Natural killer cell (primary cell): Measurements from ENCODE around the gene MOB2. TPM values are rescaled to one million over a fixed set of nuclear protein-coding genes. Genes with fewer than 3 reads are reported as not detected.
A peak's percentile ranks its signal among the peaks of the same experiment; 100 is the strongest.

Experiments
- ATAC-seq, 3 donors: fragments of 150-1000 bp in 2 of 3; fragments of 200-7000 bp in 1 of 3; cut with Tn5 transposase; 1 replicate in 1 of 3; 2 replicates in 2 of 3; pipeline ENCODE4 v1.10.0; 2021; ENCODE audit warnings: mild to moderate bottlenecking in 2 of 3, moderate library complexity in 2 of 3
- DNase-seq, 2 donors: peaks; one replicate each; pipeline versions ENCODE4 v3.0.0 to v3.0.0-alpha.2; 2013 to 2021; ENCODE audit warnings: mixed read lengths in 1 of 2
- H3K27ac ChIP-seq: one replicate; pipeline ENCODE4 v1.5.1; 2013; ENCODE audit warnings: mild to moderate bottlenecking, low read length
- H3K27me3 ChIP-seq: one replicate; pipeline ENCODE4 v1.6.1; 2013; ENCODE audit warnings: low read length; ENCODE audit not compliant: control insufficient read depth, insufficient read depth
- H3K36me3 ChIP-seq: one replicate; pipeline ENCODE4 v1.6.1; 2013; ENCODE audit warnings: low read length; ENCODE audit not compliant: control insufficient read depth, insufficient read depth
- H3K4me1 ChIP-seq: one replicate; pipeline ENCODE4 v1.6.1; 2013; ENCODE audit warnings: low read length; ENCODE audit not compliant: control insufficient read depth, insufficient read depth
- H3K4me3 ChIP-seq: one replicate; pipeline ENCODE4 v1.5.1; 2013; ENCODE audit warnings: low read length
- H3K9me3 ChIP-seq: one replicate; pipeline ENCODE4 v1.6.1; 2013; ENCODE audit warnings: low read length; ENCODE audit not compliant: control insufficient read depth, insufficient read depth
- H3K27ac Mint-ChIP-seq, 2 donors: one replicate each; pipeline ENCODE4 v1.8.0; 2022; ENCODE audit warnings: mild to moderate bottlenecking in 2 of 2, mixed read lengths in 2 of 2, moderate library complexity in 1 of 2
- H3K27me3 Mint-ChIP-seq, 2 donors: one replicate each; pipeline ENCODE4 v1.8.0; 2022; ENCODE audit warnings: low read depth in 2 of 2, mixed read lengths in 2 of 2
- H3K36me3 Mint-ChIP-seq: one replicate; pipeline ENCODE4 v1.8.0; 2022; ENCODE audit warnings: mixed read lengths
- H3K4me1 Mint-ChIP-seq, 2 donors: one replicate each; pipeline ENCODE4 v1.8.0; 2022; ENCODE audit warnings: mixed read lengths in 2 of 2
- H3K4me3 Mint-ChIP-seq: one replicate; pipeline ENCODE4 v1.8.0; 2022; ENCODE audit warnings: mild to moderate bottlenecking, moderate library complexity, mixed read lengths
- H3K9me3 Mint-ChIP-seq, 2 donors: one replicate each; pipeline ENCODE4 v1.8.0; 2022; ENCODE audit warnings: mixed read lengths in 2 of 2
- CTCF ChIP-seq: fragments of 200-600 bp; IDR thresholded peaks from one replicate; pipeline ENCODE4 v1.8.0; 2022; ENCODE audit warnings: antibody characterized with exemption
- WGBS: methylation state at CpG from one replicate; pipeline ENCODE4 v1.1.7; 2013; ENCODE audit warnings: missing lambda C conversion rate; ENCODE audit not compliant: insufficient coverage; 5-methylcytosine and 5-hydroxymethylcytosine counted together
- intact Hi-C: fragments of 100-400 bp; cut with micrococcal nuclease; formaldehyde crosslinking; loops from one replicate; pipeline ENCODE4 v1.14.2; 2022
- total RNA-seq, 4 donors: library from RNA; stranded (reverse); fragments of 120-200 nt in 1 of 4; gene quantifications; one replicate each; pipeline versions ENCODE4 v1.2.3 to v1.2.4, GENCODE V29; 2013 to 2022

Gene MOB2
- total RNA-seq, 3 donors from 2014 or later (not counting 1 experiment from before 2014, with no cell fraction given): 61.9 to 79.6 (median 78.5) TPM

GRCh38 chr11:1508986-1509385 is 22.4 kb upstream of the MOB2 start:
- no peak overlapping the region for H3K27ac ChIP-seq
- H3K27me3 ChIP-seq: no peaks in the 10 kb centered on the region
- Mint-ChIP-seq H3K27ac (peak overlapping the region; percentile 29 to 65), H3K9me3 (no peaks in the 10 kb centered on the region), H3K27me3 (no peaks in the 10 kb centered on the region), H3K4me1 (peaks cover 31 to 70% of the 10 kb centered on the region in 2 donors), H3K36me3 (no peaks in the 10 kb centered on the region), H3K4me3 (no peak overlapping the region)
- no peak overlapping the region for H3K4me3 ChIP-seq
- no peaks in the 10 kb centered on the region for H3K9me3 ChIP-seq
- peaks cover 28% of the 10 kb centered on the region for H3K4me1 ChIP-seq
- no peak for TF ChIP-seq CTCF
- ATAC-seq (no peak), DNase-seq (no peak)
- intact Hi-C loops: no loop called here
- H3K36me3 ChIP-seq: no peaks in the 10 kb centered on the region
- 88% methylated on average over 10 of the region's 10 CpGs for WGBS

- H3K27ac Mint-ChIP-seq: peak overlapping the region in 1 of 2 donors; percentile 29
- H3K9me3 Mint-ChIP-seq: no peaks in the 10 kb centered on the region
- no peak for TF ChIP-seq CTCF
- H3K4me3 Mint-ChIP-seq: no peak overlapping the region
- Histone ChIP-seq H3K9me3 (no peaks in the 10 kb centered on the region), H3K36me3 (no peaks in the 10 kb centered on the region), H3K4me3 (no peak overlapping the region), H3K27ac (no peak overlapping the region), H3K4me1 (peaks cover 28% of the 10 kb centered on the region), H3K27me3 (no peaks in the 10 kb centered on the region)
- ATAC-seq: no peak
- 81% methylated on average over 14 of the region's 15 CpGs for WGBS
- DNase-seq: no peak
- H3K36me3 Mint-ChIP-seq: no peaks in the 10 kb centered on the region
- H3K27me3 Mint-ChIP-seq: no peaks in the 10 kb centered on the region
- intact Hi-C loops: no loop called here
- peaks cover 32 to 70% of the 10 kb centered on the region in 2 donors for H3K4me1 Mint-ChIP-seq
Measured at GRCh38 chr11:1508491-1508891, 21.9 kb upstream of the MOB2 start.

- no peak for ATAC-seq
Measured at GRCh38 chr11:1507381-1508140, 21.0 kb upstream of the MOB2 start.

More at GRCh38 chr11:1507381-1508140, 21.0 kb upstream of the MOB2 start:
- no peak for TF ChIP-seq CTCF
- H3K9me3 Mint-ChIP-seq: no peaks in the 10 kb centered on the region
- H3K9me3 ChIP-seq: no peaks in the 10 kb centered on the region
- H3K4me3 Mint-ChIP-seq: no peak overlapping the region
- WGBS: 66% methylated on average over 21 of the region's 21 CpGs
- no peak overlapping the region for H3K27ac ChIP-seq
- H3K27me3 Mint-ChIP-seq: no peaks in the 10 kb centered on the region
- H3K27me3 ChIP-seq: no peaks in the 10 kb centered on the region
- H3K27ac Mint-ChIP-seq: peak overlapping the region in 1 of 2 donors; percentile 45
- no peaks in the 10 kb centered on the region for H3K36me3 ChIP-seq
- peaks cover 27 to 74% of the 10 kb centered on the region in 2 donors for H3K4me1 Mint-ChIP-seq
- intact Hi-C loops: no loop called here
- H3K4me3 ChIP-seq: no peak overlapping the region
- H3K4me1 ChIP-seq: peaks cover 28% of the 10 kb centered on the region
- H3K36me3 Mint-ChIP-seq: no peaks in the 10 kb centered on the region
- DNase-seq: no peak
